Loucy (cell line): ENCODE data around the gene PODNL1.

Experiments
- H2AFZ ChIP-seq: fragments of 200-600 bp; sonication (generic); 2 replicates; pipeline ENCODE4 v1.6.0; 2016; ENCODE audit warnings: antibody characterized with exemption, mild to moderate bottlenecking, low read length, moderate library complexity
- H3F3A ChIP-seq: fragments of 200-600 bp; 2 replicates; pipeline ENCODE4 v1.6.0; 2016; ENCODE audit warnings: antibody characterized with exemption, low read depth, mild to moderate bottlenecking
- H3K27me3 ChIP-seq: fragments of 200-600 bp; sonication (generic); 2 replicates; pipeline ENCODE4 v1.6.1; 2014; ENCODE audit warnings: low read length, mild to moderate bottlenecking; ENCODE audit not compliant: insufficient read depth, poor library complexity, severe bottlenecking
- H3K36me3 ChIP-seq: fragments of 200-600 bp; sonication (generic); 2 replicates; pipeline ENCODE4 v1.6.1; 2016; ENCODE audit warnings: low read length; ENCODE audit not compliant: insufficient read depth
- H3K4me1 ChIP-seq: fragments of 200-600 bp; sonication (generic); 2 replicates; pipeline ENCODE4 v1.5.1; 2014; ENCODE audit warnings: low read length, mild to moderate bottlenecking; ENCODE audit not compliant: insufficient read depth, poor library complexity, severe bottlenecking
- H3K4me2 ChIP-seq: fragments of 200-600 bp; sonication (generic); 2 replicates; pipeline ENCODE4 v1.6.0; 2014; ENCODE audit warnings: antibody characterized with exemption, low read length, low read depth, mild to moderate bottlenecking; ENCODE audit not compliant: poor library complexity, severe bottlenecking
- H3K4me3 ChIP-seq: fragments of 200-600 bp; sonication (generic); 2 replicates; pipeline ENCODE4 v1.5.1; 2014; ENCODE audit warnings: low read length, mild to moderate bottlenecking, mixed read lengths; ENCODE audit not compliant: poor library complexity, severe bottlenecking
- H3K79me2 ChIP-seq: fragments of 200-600 bp; sonication (generic); 2 replicates; pipeline ENCODE4 v1.6.1; 2014; ENCODE audit warnings: low read length; ENCODE audit not compliant: insufficient read depth
- H3K9ac ChIP-seq: fragments of 200-600 bp; sonication (generic); 2 replicates; pipeline ENCODE4 v1.6.0; 2014; ENCODE audit warnings: mild to moderate bottlenecking, low read depth, low read length, moderate library complexity; ENCODE audit not compliant: poor library complexity, severe bottlenecking
- H3K9me2 ChIP-seq: fragments of 200-600 bp; sonication (generic); replicated peaks from 2 replicates; pipeline ENCODE4 v1.6.1; 2016; ENCODE audit warnings: low read depth, low read length, mixed read lengths
- H3K9me3 ChIP-seq: fragments of 200-600 bp; sonication (generic); 2 replicates; pipeline ENCODE4 v1.6.1; 2014; ENCODE audit warnings: mild to moderate bottlenecking, antibody characterized with exemption, low read length, low read depth; ENCODE audit not compliant: insufficient read depth
- H4K20me1 ChIP-seq: fragments of 200-600 bp; sonication (generic); 2 replicates; pipeline ENCODE4 v1.6.0; 2014; ENCODE audit warnings: antibody characterized with exemption, low read length, mild to moderate bottlenecking; ENCODE audit not compliant: insufficient read depth, poor library complexity, severe bottlenecking
- EZH2phosphoT487 ChIP-seq: fragments of 200-600 bp; IDR thresholded peaks from 2 replicates; pipeline ENCODE4 v1.6.1; 2018; ENCODE audit warnings: antibody characterized with exemption, mild to moderate bottlenecking, moderate library complexity, borderline replicate concordance
- TF ChIP-seq, protein P1 (sequence below): fragments of 200-600 bp; sonication (generic); conservative IDR thresholded peaks from 2 replicates; pipeline ENCODE4 v1.5.1; 2014; ENCODE audit warnings: mild to moderate bottlenecking, antibody characterized with exemption, low read length

Gene PODNL1

GRCh38 chr19:13959141-13959961, 21.1 kb upstream of the PODNL1 start:
- no peaks in the 10 kb centered on the region for H3K4me1 ChIP-seq
- H3K27me3 ChIP-seq: no peaks in the 10 kb centered on the region
- H3K36me3 ChIP-seq: peaks cover 54% of the 10 kb centered on the region; the same call in 1 of the 2 replicates
- H3K79me2 ChIP-seq: peaks cover 42% of the 10 kb centered on the region
- H3F3A ChIP-seq: no peaks in the 10 kb centered on the region
- H3K4me2 ChIP-seq: no peak overlapping the region
- peaks cover 14% of the 10 kb centered on the region for H4K20me1 ChIP-seq
- no peaks in the 10 kb centered on the region for H3K9me3 ChIP-seq
- H3K9me2 ChIP-seq: no peaks in the 10 kb centered on the region
- no peak overlapping the region for H2AFZ ChIP-seq
- no peak overlapping the region for H3K4me3 ChIP-seq
- no peak overlapping the region for H3K9ac ChIP-seq
- TF ChIP-seq, protein P1, sequence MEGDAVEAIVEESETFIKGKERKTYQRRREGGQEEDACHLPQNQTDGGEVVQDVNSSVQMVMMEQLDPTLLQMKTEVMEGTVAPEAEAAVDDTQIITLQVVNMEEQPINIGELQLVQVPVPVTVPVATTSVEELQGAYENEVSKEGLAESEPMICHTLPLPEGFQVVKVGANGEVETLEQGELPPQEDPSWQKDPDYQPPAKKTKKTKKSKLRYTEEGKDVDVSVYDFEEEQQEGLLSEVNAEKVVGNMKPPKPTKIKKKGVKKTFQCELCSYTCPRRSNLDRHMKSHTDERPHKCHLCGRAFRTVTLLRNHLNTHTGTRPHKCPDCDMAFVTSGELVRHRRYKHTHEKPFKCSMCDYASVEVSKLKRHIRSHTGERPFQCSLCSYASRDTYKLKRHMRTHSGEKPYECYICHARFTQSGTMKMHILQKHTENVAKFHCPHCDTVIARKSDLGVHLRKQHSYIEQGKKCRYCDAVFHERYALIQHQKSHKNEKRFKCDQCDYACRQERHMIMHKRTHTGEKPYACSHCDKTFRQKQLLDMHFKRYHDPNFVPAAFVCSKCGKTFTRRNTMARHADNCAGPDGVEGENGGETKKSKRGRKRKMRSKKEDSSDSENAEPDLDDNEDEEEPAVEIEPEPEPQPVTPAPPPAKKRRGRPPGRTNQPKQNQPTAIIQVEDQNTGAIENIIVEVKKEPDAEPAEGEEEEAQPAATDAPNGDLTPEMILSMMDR: no peak
- TF ChIP-seq EZH2phosphoT487: no peak

DNA sequence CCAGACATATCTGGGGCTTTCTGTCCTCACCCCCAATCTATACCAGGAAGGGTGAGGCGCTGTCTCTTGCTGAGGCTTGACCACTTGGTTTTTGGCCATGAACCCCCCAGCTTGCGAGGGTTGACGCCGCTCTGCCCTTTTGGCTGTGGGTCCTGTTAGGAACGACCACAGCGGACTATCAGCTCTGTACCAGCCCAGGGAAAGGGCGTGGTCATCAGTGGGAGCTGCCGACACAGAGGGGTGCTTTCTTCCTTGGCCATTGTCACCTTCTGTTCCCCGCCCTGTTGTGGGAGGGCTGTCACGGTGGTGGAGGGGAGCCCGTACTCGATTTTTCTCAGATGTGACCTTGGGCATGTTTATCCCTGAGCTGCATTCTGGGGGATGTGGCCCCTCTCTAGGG, 19.8 kb upstream of the PODNL1 start:
- no peaks in the 10 kb centered on the region for H3K9me2 ChIP-seq
- TF ChIP-seq, protein P1: no peak
- no peak for TF ChIP-seq EZH2phosphoT487
- H3K4me2 ChIP-seq: no peak overlapping the region
- H3K9me3 ChIP-seq: no peaks in the 10 kb centered on the region
- peaks cover 27% of the 10 kb centered on the region for H4K20me1 ChIP-seq
- H3K36me3 ChIP-seq: peaks cover 54% of the 10 kb centered on the region; the same call in 1 of the 2 replicates
- no peaks in the 10 kb centered on the region for H3F3A ChIP-seq
- H3K27me3 ChIP-seq: no peaks in the 10 kb centered on the region
- H3K9ac ChIP-seq: no peak overlapping the region
- H3K4me3 ChIP-seq: no peak overlapping the region
- peaks cover 55% of the 10 kb centered on the region for H3K79me2 ChIP-seq
- H3K4me1 ChIP-seq: peaks cover 10% of the 10 kb centered on the region
- no peak overlapping the region for H2AFZ ChIP-seq

GRCh38 chr19:13957051-13957450, 18.8 kb upstream of the PODNL1 start:
- Histone ChIP-seq H3F3A (no peaks in the 10 kb centered on the region), H4K20me1 (peaks cover 29% of the 10 kb centered on the region), H3K9me3 (no peaks in the 10 kb centered on the region), H3K4me1 (peaks cover 10% of the 10 kb centered on the region), H3K4me3 (no peak overlapping the region), H3K36me3 (peaks cover 54% of the 10 kb centered on the region; the same call in 1 of the 2 replicates), H3K79me2 (peaks cover 62% of the 10 kb centered on the region), H2AFZ (no peak overlapping the region), H3K4me2 (no peak overlapping the region), H3K9me2 (no peaks in the 10 kb centered on the region), H3K27me3 (no peaks in the 10 kb centered on the region), H3K9ac (no peak overlapping the region)
- TF ChIP-seq, protein P1: no peak
- TF ChIP-seq EZH2phosphoT487: no peak
